Measurements from ENCODE around the gene FAM240A.
A peak's percentile ranks its signal among the peaks of the same experiment; 100 is the strongest.
"Not testable (repeated sequence)": the region's sequence is repeated elsewhere in the genome, so short reads cannot be mapped to it uniquely, and the experiment has no call there.

The FAM240A gene

GRCh38 chr3:46586738-46587246 lies 25.5 kb upstream of the FAM240A start:
- DNase-seq (ENCODE audit: low spot score) = no peak

GRCh38 chr3:46587268-46587667 lies 25.1 kb upstream of the FAM240A start:
- not testable (repeated sequence) for DNase-seq (ENCODE audit: low spot score)

- DNase-seq (ENCODE audit: low spot score) = no peak
Observed at GRCh38 chr3:46593274-46593862, 19.0 kb upstream of the FAM240A start.

GRCh38 chr3:46593979-46594378 lies 18.3 kb upstream of the FAM240A start:
- no peak for DNase-seq (ENCODE audit: low spot score)

GRCh38 chr3:46594723-46595122 lies 17.6 kb upstream of the FAM240A start:
- DNase-seq (ENCODE audit: low spot score) = no peak

- no peak for DNase-seq (ENCODE audit: low spot score)
Observed at GRCh38 chr3:46595819-46596314, 16.5 kb upstream of the FAM240A start.

- no peak for DNase-seq (ENCODE audit: low spot score)
Observed at GRCh38 chr3:46599590-46599989, 12.7 kb upstream of the FAM240A start.

GRCh38 chr3:46603446-46604046 lies 8.8 kb upstream of the FAM240A start:
- DNase-seq (ENCODE audit: low spot score) = no peak

GRCh38 chr3:46604127-46604526 lies 8.2 kb upstream of the FAM240A start:
- DNase-seq (ENCODE audit: low spot score) = no peak

- peak; percentile 23 for DNase-seq (ENCODE audit: low spot score)
Observed at GRCh38 chr3:46607603-46608028, 4.7 kb upstream of the FAM240A start.

- DNase-seq (ENCODE audit: low spot score) = no peak
Observed at GRCh38 chr3:46609212-46609721, 3.1 kb upstream of the FAM240A start.

GRCh38 chr3:46609944-46610722 lies 2.2 kb upstream of the FAM240A start:
- DNase-seq (ENCODE audit: low spot score) = no peak

- no peak for DNase-seq (ENCODE audit: low spot score)
Observed at GRCh38 chr3:46613313-46614005, 1.1 kb downstream of the FAM240A start.

GRCh38 chr3:46614431-46614830 lies 2.1 kb downstream of the FAM240A start:
- no peak for DNase-seq (ENCODE audit: low spot score)

GRCh38 chr3:46615050-46615775 lies 2.9 kb downstream of the FAM240A start:
- no peak for DNase-seq (ENCODE audit: low spot score)

- DNase-seq (ENCODE audit: low spot score) = no peak
Observed at GRCh38 chr3:46615976-46616375, 3.7 kb downstream of the FAM240A start.

GRCh38 chr3:46617941-46618340 lies 5.6 kb downstream of the FAM240A start:
- DNase-seq (ENCODE audit: low spot score) = no peak

- no peak for DNase-seq (ENCODE audit: low spot score)
Observed at GRCh38 chr3:46619845-46620778, 7.8 kb downstream of the FAM240A start.

- no peak for DNase-seq (ENCODE audit: low spot score)
Observed at GRCh38 chr3:46624533-46624932, 12.2 kb downstream of the FAM240A start.

- no peak for DNase-seq (ENCODE audit: low spot score)
Observed at GRCh38 chr3:46624975-46625490, 12.7 kb downstream of the FAM240A start.
